K562 (cell line): Measurements from ENCODE around the gene SLC39A9. TPM values are rescaled to one million over a fixed set of nuclear protein-coding genes. Genes with fewer than 3 reads are reported as not detected.
A peak's percentile ranks its signal among the peaks of the same experiment; 100 is the strongest.
"Not testable (repeated sequence)": the region's sequence is repeated elsewhere in the genome, so short reads cannot be mapped to it uniquely, and the experiment has no call there.

ENCODE experiments used
- ATAC-seq: fragments of 200-7000 bp; cut with Tn5 transposase; 3 replicates; pipeline ENCODE4 v1.9.1; 2020; ENCODE audit warnings: moderate library complexity
- BruUV-seq: library from RNA; stranded (reverse); fragments of 400-500 nt; replicated peaks from 2 replicates; lab custom pipeline; 2021; lab: Mats Ljungman, UMichigan
- CTCF ChIA-PET: fragments of 300-600 bp; formaldehyde crosslinking; extraction: SDS; loops from one replicate; lab custom pipeline; 2021; ENCODE audit warnings: low intra/inter-chr PET ratio; lab: Yijun Ruan, JAX
- POLR2A ChIA-PET: fragments of 300-600, 350-650 bp; sonication (Branson Sonifier 250); formaldehyde crosslinking; extraction: SDS; loops from one replicate; lab custom pipeline; 2021; ENCODE audit warnings: antibody characterized with exemption, inconsistent platforms; lab: Yijun Ruan, JAX
- DNase-seq, 4 experiments: peaks; one replicate each; pipeline versions ENCODE4 v3.0.0 to v3.0.0-alpha.2; 2011 to 2018; ENCODE audit warnings: low spot score in 3 of 4, mixed read lengths in 3 of 4; ENCODE audit errors: extremely low read depth in 1 of 4
- FAIRE-seq: peaks from 2 replicates; lab custom pipeline; 2011; peaks lifted over from hg19 to GRCh38; lab: Jason Lieb, UNC
- H2AFZ ChIP-seq: 2 replicates; pipeline ENCODE4 v1.6.0; 2011; ENCODE audit warnings: low read depth, low read length, control low read depth, inconsistent platforms
- H3K27ac ChIP-seq: fragments of 200-600 bp; 3 replicates; pipeline ENCODE4 v1.8.0; 2011; ENCODE audit warnings: low read depth, mild to moderate bottlenecking, control low read depth, inconsistent platforms, low read length, moderate library complexity, mixed read lengths; ENCODE audit errors: extremely low read depth
- H3K27me3 ChIP-seq, 2 experiments: fragments of 300-600 bp in 1 of 2; 2 replicates in 1 of 2; 3 replicates in 1 of 2; pipeline versions ENCODE4 v1.6.0 to v1.8.0; 2011; ENCODE audit warnings: inconsistent platforms in 2 of 2, low read length in 2 of 2, mild to moderate bottlenecking in 1 of 2, mixed read lengths in 1 of 2, moderate library complexity in 1 of 2; ENCODE audit not compliant: control insufficient read depth in 2 of 2, insufficient read depth in 2 of 2
- H3K36me3 ChIP-seq: fragments of 300-600 bp; 3 replicates; pipeline ENCODE4 v1.8.0; 2011; ENCODE audit warnings: mild to moderate bottlenecking, low read length, inconsistent platforms; ENCODE audit not compliant: control insufficient read depth, insufficient read depth
- H3K4me1 ChIP-seq, 2 experiments: fragments of 200-600 bp in 1 of 2; replicated peaks in 1 of 2; 2 replicates in 1 of 2; 3 replicates in 1 of 2; pipeline versions ENCODE4 v1.5.1 to v1.8.0; 2011; ENCODE audit warnings: inconsistent platforms in 2 of 2, low read length in 2 of 2, mild to moderate bottlenecking in 1 of 2, mixed read lengths in 1 of 2, moderate library complexity in 1 of 2; ENCODE audit not compliant: control insufficient read depth in 2 of 2, insufficient read depth in 2 of 2
- H3K4me2 ChIP-seq: 2 replicates; pipeline ENCODE4 v1.6.1; 2011; ENCODE audit warnings: low read length, control low read depth, inconsistent platforms, mixed read lengths; ENCODE audit not compliant: insufficient read depth
- H3K4me3 ChIP-seq: fragments of 200-600 bp; sonication (generic), shearing (Covaris generic); 2 replicates; pipeline ENCODE4 v1.5.1; 2016; ENCODE audit warnings: control low read depth, inconsistent platforms
- H3K79me2 ChIP-seq: fragments of 200-600 bp; 3 replicates; pipeline ENCODE4 v1.8.0; 2011; ENCODE audit warnings: low read length, inconsistent platforms; ENCODE audit not compliant: control insufficient read depth, insufficient read depth
- H3K9ac ChIP-seq, 2 experiments: 2 replicates each; pipeline versions ENCODE4 v1.6.0 to v1.6.1; 2011; ENCODE audit warnings: low read depth in 2 of 2, low read length in 2 of 2, control low read depth in 1 of 2, inconsistent platforms in 1 of 2, mild to moderate bottlenecking in 1 of 2, mixed read lengths in 1 of 2; ENCODE audit not compliant: insufficient read depth in 1 of 2
- H3K9me1 ChIP-seq: one replicate; pipeline ENCODE4 v1.6.0; 2011; ENCODE audit warnings: inconsistent platforms, mild to moderate bottlenecking, low read length, moderate library complexity; ENCODE audit not compliant: control insufficient read depth, insufficient read depth
- H3K9me3 ChIP-seq: replicated peaks from 2 replicates; pipeline ENCODE4 v1.5.1; 2011; ENCODE audit warnings: low read depth, low read length, inconsistent platforms; ENCODE audit not compliant: control insufficient read depth, insufficient read depth
- H4K20me1 ChIP-seq: replicated peaks from 2 replicates; pipeline ENCODE4 v1.6.1; 2011; ENCODE audit warnings: low read length, inconsistent platforms, mixed read lengths; ENCODE audit not compliant: control insufficient read depth, insufficient read depth
- WGBS: fragments of 100-300 bp; shearing (Covaris generic); methylation state at CpG from one replicate; pipeline ENCODE4 v1.1.6; 2016; ENCODE audit warnings: low coverage, mixed read lengths; ENCODE audit not compliant: insufficient coverage; ENCODE audit errors: missing lambda C conversion rate; 5-methylcytosine and 5-hydroxymethylcytosine counted together
- in situ Hi-C: fragments of 300-500 bp; cut with MboI; formaldehyde crosslinking; loops from 4 replicates; pipeline ENCODE4 v1.15.0; 2018; ENCODE audit warnings: inconsistent platforms, mixed read lengths
- intact Hi-C: fragments of 100-400 bp; cut with micrococcal nuclease; formaldehyde crosslinking; loops from 2 replicates; pipeline ENCODE4 v1.14.2; 2022
- polyA plus RNA-seq, 8 experiments: library from polyadenylated mRNA; depleted of rRNA in 4 of 8; stranded (reverse) in 5 of 8; unstranded in 3 of 8; fragments of >200 nt; fragmentation: Nextera tagmentation in 2 of 8; fragmentation: Illumina TruSeq in 1 of 8; extraction: Ambion mirVana in 2 of 8; extraction: Trizol in 1 of 8; gene quantifications; 2 replicates each; pipeline versions ENCODE4 v1.2.1 to v1.2.3, GENCODE V29; 2011 to 2014; ENCODE audit warnings: inconsistent platforms in 1 of 8, missing spikeins in 1 of 8
- total RNA-seq, 7 experiments: library from RNA; depleted of rRNA in 6 of 7; stranded (reverse); fragments of >200 nt in 6 of 7; fragmentation: Illumina TruSeq in 2 of 7; extraction: Trizol in 2 of 7; gene quantifications; 2 replicates each; pipeline versions ENCODE4 v1.2.1 to v1.2.3, GENCODE V29; 2011 to 2021; ENCODE audit warnings: low replicate concordance in 1 of 7

The SLC39A9 gene
- total and polyA plus RNA-seq, 9 of the 15 experiments (the other 6 are each of a cell fraction or from before 2014, with no cell fraction given), result 18.4 to 66.0 (median 32.5) TPM

DNA sequence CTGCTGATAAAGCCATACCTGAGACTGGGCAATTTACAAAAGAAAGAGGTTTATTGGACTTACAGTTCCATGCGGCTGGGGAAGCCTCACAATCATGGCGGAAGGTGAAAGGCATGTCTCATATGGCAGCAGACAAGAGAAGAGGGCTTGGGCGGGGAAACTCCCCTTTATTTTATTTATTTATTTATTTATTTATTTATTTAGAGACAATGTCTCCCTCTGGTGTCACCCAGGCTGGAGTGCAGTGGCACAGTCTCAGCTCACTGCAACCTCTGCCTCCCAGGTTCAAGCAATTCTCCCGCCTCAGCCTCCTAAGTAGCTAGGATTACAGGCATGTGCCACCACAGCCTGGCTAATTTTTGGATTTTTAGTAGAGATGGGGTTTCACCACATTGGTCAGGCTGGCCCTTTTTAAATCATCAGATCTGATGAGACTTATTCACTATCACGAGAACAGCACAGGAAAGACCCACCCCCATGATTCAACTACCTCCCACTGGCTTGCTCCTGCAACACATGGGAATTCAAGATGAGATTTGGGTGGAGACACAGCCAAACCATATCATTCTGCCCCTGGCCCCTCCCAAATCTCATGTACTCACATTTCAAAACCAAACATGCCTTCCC is 78.4 kb downstream of the SLC39A9 start:
- H3K9me1 ChIP-seq, H3K9me3 ChIP-seq, in situ Hi-C loops, H3K27me3 ChIP-seq, intact Hi-C loops, FAIRE-seq, H3K36me3 ChIP-seq, CTCF ChIA-PET, H2AFZ ChIP-seq, H3K9ac ChIP-seq, BruUV-seq, H3K4me2 ChIP-seq, H3K79me2 ChIP-seq, H3K27ac ChIP-seq, H3K4me3 ChIP-seq, H4K20me1 ChIP-seq, H3K4me1 ChIP-seq: not testable (repeated sequence)
- peak; percentile 43 for ATAC-seq
- POLR2A ChIA-PET, result interaction anchor here (0.6 kb wide), 1 partner anchor 33 kb away, joined by 4 read pairs; no protein-coding TSS in a partner anchor
- DNase-seq, result peak in 1 of 4 experiments; percentile 13
- 30% methylated on average over 2 of the region's 5 CpGs for WGBS

DNA sequence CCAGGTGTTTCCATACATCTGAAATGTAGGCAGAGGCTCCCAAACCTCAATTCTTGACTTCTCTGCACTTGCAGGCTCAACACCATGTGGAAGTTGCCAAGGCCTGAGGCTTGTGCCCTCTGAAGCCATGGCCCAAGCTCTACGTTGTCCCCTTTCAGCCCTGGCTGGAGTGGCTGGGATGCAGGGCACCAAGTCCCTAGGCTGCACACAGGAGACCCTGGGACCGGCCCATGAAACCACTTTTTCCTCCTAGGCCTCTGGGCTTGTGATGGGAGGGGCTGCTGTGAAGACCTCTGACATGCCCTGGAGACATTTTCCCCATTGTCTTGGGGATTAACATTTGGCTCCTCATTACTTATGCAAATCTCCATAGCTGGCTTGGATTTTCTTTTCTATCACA is 79.6 kb downstream of the SLC39A9 start:
- DNase-seq, H3K4me2 ChIP-seq, intact Hi-C loops, H3K36me3 ChIP-seq, H4K20me1 ChIP-seq, H3K27me3 ChIP-seq, H3K9me3 ChIP-seq, H3K9me1 ChIP-seq, H3K4me3 ChIP-seq, FAIRE-seq, ATAC-seq, BruUV-seq, POLR2A ChIA-PET, H2AFZ ChIP-seq, H3K4me1 ChIP-seq, in situ Hi-C loops, H3K9ac ChIP-seq, H3K79me2 ChIP-seq, H3K27ac ChIP-seq, CTCF ChIA-PET: not testable (repeated sequence)
- WGBS, result 0% methylated on average over 1 of the region's 2 CpGs
